ENCODE measurements around the gene SLC66A2.
A peak's percentile ranks its signal among the peaks of the same experiment; 100 is the strongest.

The SLC66A2 gene

GRCh38 chr18:79921984-79922965 lies 29.2 kb downstream of the SLC66A2 start:
- no peak for DNase-seq (ENCODE audit: low read depth in 2 of 2)

GRCh38 chr18:79919089-79919488 lies 32.4 kb downstream of the SLC66A2 start:
- DNase-seq (ENCODE audit: low read depth in 2 of 2), result no peak

- no peak for DNase-seq (ENCODE audit: low read depth in 2 of 2)
Observed at GRCh38 chr18:79918615-79919011, 32.8 kb downstream of the SLC66A2 start.

- DNase-seq (ENCODE audit: low read depth in 2 of 2), result no peak
Observed at GRCh38 chr18:79917853-79918614, 33.4 kb downstream of the SLC66A2 start.

- DNase-seq (ENCODE audit: low read depth in 2 of 2), result no peak
Observed at GRCh38 chr18:79917169-79917852, 34.1 kb downstream of the SLC66A2 start.

GRCh38 chr18:79916546-79917168 lies 34.8 kb downstream of the SLC66A2 start:
- DNase-seq (ENCODE audit: low read depth in 2 of 2), result no peak

GRCh38 chr18:79916128-79916494 lies 35.3 kb downstream of the SLC66A2 start:
- no peak for DNase-seq (ENCODE audit: low read depth in 2 of 2)

- no peak for DNase-seq (ENCODE audit: low read depth in 2 of 2)
Observed at GRCh38 chr18:79915161-79916127, 36.0 kb downstream of the SLC66A2 start.

GRCh38 chr18:79914614-79915160 lies 36.8 kb downstream of the SLC66A2 start:
- no peak for DNase-seq (ENCODE audit: low read depth in 2 of 2)

GRCh38 chr18:79912994-79913831 lies 38.2 kb downstream of the SLC66A2 start:
- no peak for DNase-seq (ENCODE audit: low read depth in 2 of 2)

- peak; percentile 25 to 34 for DNase-seq (ENCODE audit: low read depth in 2 of 2)
Observed at GRCh38 chr18:79912409-79912991, 39.0 kb downstream of the SLC66A2 start.

- no peak for DNase-seq (ENCODE audit: low read depth in 2 of 2)
Observed at GRCh38 chr18:79911344-79912270, 39.8 kb downstream of the SLC66A2 start.

- DNase-seq (ENCODE audit: low read depth in 2 of 2), result no peak
Observed at GRCh38 chr18:79910563-79911343, 40.7 kb downstream of the SLC66A2 start.

GRCh38 chr18:79906706-79907105 lies 44.7 kb downstream of the SLC66A2 start:
- DNase-seq (ENCODE audit: low read depth in 2 of 2), result no peak

- DNase-seq (ENCODE audit: low read depth in 2 of 2), result no peak
Observed at GRCh38 chr18:79905993-79906392, 45.5 kb downstream of the SLC66A2 start.

GRCh38 chr18:79905389-79905911 lies 46.0 kb downstream of the SLC66A2 start:
- no peak for DNase-seq (ENCODE audit: low read depth in 2 of 2)

Data from stimulated activated CD8-positive, alpha-beta memory T cell treated with anti-CD3 and anti-CD28 coated beads, Interleukin-7, amount 100 ng/mL, for 4 hours (primary cell).